GM12872 (cell line): ENCODE results near the gene RBM33.

Source experiments
- TF ChIP-seq, protein P1 (sequence below): IDR thresholded peaks from 3 replicates; pipeline ENCODE4 v1.5.1; 2011; ENCODE audit warnings: low read depth, mild to moderate bottlenecking, low read length, moderate library complexity; ENCODE audit not compliant: insufficient read depth

Gene RBM33

DNA sequence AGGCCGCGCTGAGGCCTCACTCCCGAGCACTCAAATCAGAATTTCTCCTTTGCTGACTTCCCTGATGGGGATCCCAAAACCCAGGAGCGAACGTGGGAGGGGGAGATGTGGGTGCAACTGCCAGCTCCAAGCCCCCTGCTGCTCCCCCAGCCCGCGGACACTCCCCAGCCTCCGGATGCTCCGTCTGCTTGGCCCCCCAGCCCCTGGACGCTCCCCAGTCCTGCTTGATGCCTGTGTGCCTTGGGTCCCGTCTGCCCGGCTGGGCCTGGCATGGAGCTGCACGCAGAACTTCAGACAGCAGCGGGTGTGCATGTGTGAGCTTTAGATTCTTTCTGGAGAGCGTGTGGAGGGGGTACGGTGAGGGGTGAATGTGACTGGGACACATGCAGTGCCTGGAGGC is 172.5 kb downstream of the RBM33 start:
- TF ChIP-seq, protein P1, sequence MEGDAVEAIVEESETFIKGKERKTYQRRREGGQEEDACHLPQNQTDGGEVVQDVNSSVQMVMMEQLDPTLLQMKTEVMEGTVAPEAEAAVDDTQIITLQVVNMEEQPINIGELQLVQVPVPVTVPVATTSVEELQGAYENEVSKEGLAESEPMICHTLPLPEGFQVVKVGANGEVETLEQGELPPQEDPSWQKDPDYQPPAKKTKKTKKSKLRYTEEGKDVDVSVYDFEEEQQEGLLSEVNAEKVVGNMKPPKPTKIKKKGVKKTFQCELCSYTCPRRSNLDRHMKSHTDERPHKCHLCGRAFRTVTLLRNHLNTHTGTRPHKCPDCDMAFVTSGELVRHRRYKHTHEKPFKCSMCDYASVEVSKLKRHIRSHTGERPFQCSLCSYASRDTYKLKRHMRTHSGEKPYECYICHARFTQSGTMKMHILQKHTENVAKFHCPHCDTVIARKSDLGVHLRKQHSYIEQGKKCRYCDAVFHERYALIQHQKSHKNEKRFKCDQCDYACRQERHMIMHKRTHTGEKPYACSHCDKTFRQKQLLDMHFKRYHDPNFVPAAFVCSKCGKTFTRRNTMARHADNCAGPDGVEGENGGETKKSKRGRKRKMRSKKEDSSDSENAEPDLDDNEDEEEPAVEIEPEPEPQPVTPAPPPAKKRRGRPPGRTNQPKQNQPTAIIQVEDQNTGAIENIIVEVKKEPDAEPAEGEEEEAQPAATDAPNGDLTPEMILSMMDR: no peak

DNA sequence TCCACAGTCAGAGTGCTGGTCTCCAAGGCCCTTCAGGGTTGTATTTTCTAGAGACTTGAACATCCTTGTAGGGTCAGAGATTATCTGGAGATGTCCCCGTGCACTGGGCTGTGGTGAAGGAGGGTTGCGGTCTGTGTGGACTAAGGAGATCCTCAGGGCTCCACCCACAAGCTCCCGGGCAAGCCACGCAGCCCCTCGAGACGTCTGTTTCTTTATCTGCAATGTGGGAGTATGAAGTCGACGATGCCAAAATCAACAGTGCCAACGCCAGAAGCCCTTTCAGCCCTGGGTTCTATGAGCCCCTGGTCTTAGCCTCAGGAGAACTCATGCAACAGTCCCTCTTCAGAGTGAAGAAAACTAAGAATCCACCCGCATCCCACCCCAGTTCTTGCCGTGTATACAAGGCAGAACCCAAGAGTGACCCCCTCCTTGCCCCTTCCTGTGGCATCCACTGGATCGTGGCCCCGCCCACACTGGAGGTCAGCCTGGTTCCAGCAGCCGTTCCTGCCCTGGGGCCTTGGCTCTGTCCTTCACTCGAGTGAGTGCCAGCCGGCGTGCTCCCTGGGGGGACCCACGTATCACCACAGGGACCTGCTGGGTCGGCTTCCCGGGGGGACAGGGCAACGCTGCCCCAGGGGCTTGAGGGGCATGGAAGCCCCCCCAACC is 173.8 kb downstream of the RBM33 start:
- TF ChIP-seq, protein P1: no peak

DNA sequence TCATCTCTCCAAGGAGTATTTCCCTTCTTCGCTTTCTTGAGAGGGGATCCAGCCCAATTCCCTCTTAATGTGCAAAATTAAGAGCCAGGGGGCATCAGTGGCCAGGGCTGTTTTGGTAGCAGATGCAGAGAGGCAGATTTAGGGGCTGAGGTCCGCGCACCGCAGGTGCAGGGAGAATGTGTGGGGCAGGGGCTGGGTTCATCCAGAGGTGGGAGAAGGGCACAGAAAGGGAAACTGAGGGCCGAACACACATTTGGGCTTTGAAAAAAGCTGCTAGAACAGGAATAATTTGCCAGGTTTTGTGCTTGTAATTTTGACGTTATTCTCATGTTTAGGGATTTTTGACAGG is 174.3 kb downstream of the RBM33 start:
- TF ChIP-seq, protein P1: no peak

DNA sequence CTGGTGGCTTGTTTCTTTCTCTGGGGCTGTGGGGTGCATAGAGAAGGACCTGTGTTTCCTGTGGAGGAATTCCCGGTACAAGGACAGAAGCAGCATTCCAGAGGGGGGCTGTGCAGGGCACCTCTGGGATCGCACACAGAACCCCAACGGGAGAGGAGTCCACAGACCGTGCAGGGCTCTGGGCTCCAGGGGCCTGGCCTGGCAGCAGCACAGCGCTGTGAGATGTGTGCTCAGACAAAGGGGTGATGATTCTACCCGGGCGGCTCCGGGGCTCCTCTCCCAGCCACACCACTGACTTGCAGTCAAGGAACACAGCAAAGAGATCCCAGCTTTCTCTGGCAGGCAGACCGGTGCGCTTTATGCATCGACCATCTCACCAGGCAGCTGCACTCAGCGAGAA is 174.7 kb downstream of the RBM33 start:
- TF ChIP-seq, protein P1: no peak

DNA sequence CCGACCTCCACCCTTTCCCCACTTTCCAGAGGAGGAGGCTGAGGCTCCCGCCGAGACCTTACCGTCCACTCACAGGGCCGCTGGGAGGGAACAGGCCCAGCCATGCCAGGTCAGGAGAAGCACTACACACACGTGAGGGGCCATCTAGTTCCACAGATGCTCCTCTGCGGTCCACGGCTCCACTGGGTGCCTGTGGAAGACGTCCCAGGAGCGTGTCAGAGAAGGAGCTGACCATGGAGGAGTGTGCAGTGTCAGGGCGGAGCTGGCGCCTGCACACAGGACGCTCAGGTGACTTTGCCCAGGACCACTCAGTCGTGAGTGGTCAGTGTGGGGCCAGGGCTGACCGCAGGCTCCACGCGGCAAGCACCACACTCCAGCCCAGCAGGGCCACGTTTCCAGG is 175.8 kb downstream of the RBM33 start:
- TF ChIP-seq, protein P1: no peak

DNA sequence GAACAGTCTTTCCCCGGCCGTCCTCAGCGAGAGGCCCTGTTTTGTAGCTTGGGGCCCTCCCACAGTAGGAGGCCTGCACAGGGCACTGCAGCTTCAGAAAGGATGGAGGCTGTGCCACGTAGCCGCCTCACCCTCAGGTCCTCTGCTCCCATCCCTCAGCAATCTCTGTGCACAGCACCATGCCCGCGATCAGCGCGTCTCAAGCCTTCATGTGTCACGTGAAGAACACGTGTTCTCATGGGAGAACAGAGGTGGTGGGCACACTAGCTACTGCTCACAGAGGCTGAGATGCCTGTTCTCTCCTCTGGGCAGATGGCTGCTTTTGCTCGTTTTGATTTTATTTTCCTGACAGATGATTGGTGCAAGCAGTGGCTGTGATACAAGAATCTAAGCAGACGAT is 176.3 kb downstream of the RBM33 start:
- TF ChIP-seq, protein P1: no peak

DNA sequence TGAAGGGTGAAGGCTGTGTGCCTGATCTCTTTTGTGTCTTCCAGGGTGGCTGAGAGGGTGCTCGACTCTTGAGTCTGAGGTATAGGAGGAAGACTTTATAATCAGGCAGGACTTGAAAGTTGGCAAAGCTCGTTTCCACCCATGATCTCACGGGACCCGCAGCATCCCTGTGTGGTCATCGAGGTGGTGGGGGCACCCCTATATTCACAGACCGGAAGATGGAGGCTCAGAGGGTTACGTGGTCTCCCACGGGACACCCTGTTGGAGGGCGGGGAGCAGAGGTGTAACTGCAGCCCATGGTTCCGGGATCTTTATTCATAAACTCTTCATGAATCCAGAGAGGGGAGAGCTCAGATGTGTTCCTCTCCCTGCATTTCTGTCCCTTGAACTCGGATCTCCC is 177.4 kb downstream of the RBM33 start:
- TF ChIP-seq, protein P1: no peak
